Osteocyte (in vitro differentiated cells): ENCODE data around the gene TGFBR1. TPM values are rescaled to one million over a fixed set of nuclear protein-coding genes. Genes with fewer than 3 reads are reported as not detected.

ENCODE experiments used
- DNase-seq: peaks from one replicate; pipeline ENCODE4 v3.0.0; 2021; ENCODE audit warnings: mixed read lengths; ENCODE audit not compliant: unreplicated experiment; ENCODE audit errors: extremely low spot score
- H3K27ac Mint-ChIP-seq: one replicate; pipeline ENCODE4 v1.8.0; 2021; ENCODE audit warnings: mild to moderate bottlenecking, mixed read lengths; ENCODE audit not compliant: unreplicated experiment
- H3K27me3 Mint-ChIP-seq: one replicate; pipeline ENCODE4 v1.8.0; 2021; ENCODE audit warnings: mixed read lengths; ENCODE audit not compliant: unreplicated experiment
- H3K36me3 Mint-ChIP-seq: one replicate; pipeline ENCODE4 v1.8.0; 2021; ENCODE audit warnings: mixed read lengths; ENCODE audit not compliant: unreplicated experiment
- H3K4me1 Mint-ChIP-seq: one replicate; pipeline ENCODE4 v1.8.0; 2021; ENCODE audit warnings: mixed read lengths; ENCODE audit not compliant: unreplicated experiment
- H3K4me3 Mint-ChIP-seq: one replicate; pipeline ENCODE4 v1.8.0; 2021; ENCODE audit warnings: mild to moderate bottlenecking, moderate library complexity, mixed read lengths; ENCODE audit not compliant: unreplicated experiment
- H3K9me3 Mint-ChIP-seq: one replicate; pipeline ENCODE4 v1.8.0; 2021; ENCODE audit warnings: mixed read lengths; ENCODE audit not compliant: unreplicated experiment
- CTCF ChIP-seq: fragments of 200-600 bp; sonication (generic); IDR thresholded peaks from 2 replicates; pipeline ENCODE4 v1.5.0; 2021; ENCODE audit warnings: antibody characterized with exemption, mild to moderate bottlenecking, moderate library complexity
- total RNA-seq: library from RNA; stranded (reverse); gene quantifications from 2 replicates; pipeline ENCODE4 v1.2.1, GENCODE V29; 2021

The TGFBR1 gene
- total RNA-seq, 1 donor from 2014 or later, result 56.7 TPM

DNA sequence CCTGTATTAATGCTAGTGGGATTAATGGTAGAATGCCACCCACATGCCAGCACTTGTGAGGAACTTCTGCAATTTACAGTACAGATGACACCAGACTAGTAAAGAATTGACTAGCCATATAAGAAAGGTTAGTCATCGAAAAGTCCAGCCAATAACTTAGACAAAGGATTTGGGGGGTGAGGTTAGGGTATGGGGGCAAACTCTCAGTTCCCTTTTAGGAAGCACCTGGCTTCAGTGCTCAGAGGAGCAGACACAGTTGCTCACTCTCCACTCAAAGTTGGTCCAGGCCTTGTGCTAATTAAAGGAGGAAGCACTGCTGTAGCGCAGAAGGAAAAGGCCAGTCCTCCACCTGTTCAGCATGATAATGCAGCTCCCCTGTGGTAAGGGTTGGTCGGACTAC, 25.2 kb downstream of the TGFBR1 start:
- DNase-seq, result no peak
- no peak overlapping the region for H3K4me3 Mint-ChIP-seq
- H3K27ac Mint-ChIP-seq, result no peak overlapping the region
- H3K27me3 Mint-ChIP-seq, result no peaks in the 10 kb centered on the region
- peaks cover 2% of the 10 kb centered on the region for H3K36me3 Mint-ChIP-seq
- no peaks in the 10 kb centered on the region for H3K9me3 Mint-ChIP-seq
- H3K4me1 Mint-ChIP-seq, result peaks cover 10% of the 10 kb centered on the region
- no peak for TF ChIP-seq CTCF

DNA sequence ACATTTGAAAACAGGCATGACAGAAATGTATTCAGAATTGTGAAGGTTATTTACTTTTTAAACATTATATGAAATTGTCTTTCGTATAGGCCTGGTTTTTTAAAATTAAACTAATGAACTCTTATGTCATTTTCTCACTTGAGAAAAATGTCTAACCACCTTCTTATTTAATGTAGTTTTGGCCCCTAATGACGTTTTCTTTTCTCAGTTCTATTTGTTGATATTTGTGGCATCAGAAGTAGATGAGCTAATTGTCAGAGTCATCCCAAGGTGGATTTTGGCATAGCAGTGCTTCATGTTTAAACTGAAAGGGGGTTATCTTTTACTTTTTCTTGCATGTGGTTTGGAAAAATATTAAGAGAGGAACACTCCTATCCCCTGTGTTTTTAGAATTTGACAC, 28.2 kb downstream of the TGFBR1 start:
- H3K9me3 Mint-ChIP-seq, result no peaks in the 10 kb centered on the region
- H3K4me1 Mint-ChIP-seq, result no peaks in the 10 kb centered on the region
- no peak overlapping the region for H3K4me3 Mint-ChIP-seq
- no peak for TF ChIP-seq CTCF
- no peak for DNase-seq
- H3K27me3 Mint-ChIP-seq, result no peaks in the 10 kb centered on the region
- H3K36me3 Mint-ChIP-seq, result peaks cover 14% of the 10 kb centered on the region
- H3K27ac Mint-ChIP-seq, result no peak overlapping the region

- no peak overlapping the region for H3K27ac Mint-ChIP-seq
- H3K36me3 Mint-ChIP-seq, result peaks cover 27% of the 10 kb centered on the region
- no peaks in the 10 kb centered on the region for H3K27me3 Mint-ChIP-seq
- DNase-seq, result no peak
- no peak for TF ChIP-seq CTCF
- peaks cover 2% of the 10 kb centered on the region for H3K4me1 Mint-ChIP-seq
- no peaks in the 10 kb centered on the region for H3K9me3 Mint-ChIP-seq
- H3K4me3 Mint-ChIP-seq, result no peak overlapping the region
Observed at GRCh38 chr9:99134893-99135341, 30.0 kb downstream of the TGFBR1 start.

GRCh38 chr9:99135456-99135855, 30.5 kb downstream of the TGFBR1 start:
- Mint-ChIP-seq H3K27ac (no peak overlapping the region), H3K27me3 (no peaks in the 10 kb centered on the region), H3K4me3 (no peak overlapping the region), H3K9me3 (no peaks in the 10 kb centered on the region), H3K36me3 (peaks cover 28% of the 10 kb centered on the region), H3K4me1 (peaks cover 3% of the 10 kb centered on the region)
- DNase-seq, result no peak
- TF ChIP-seq CTCF, result no peak

DNA sequence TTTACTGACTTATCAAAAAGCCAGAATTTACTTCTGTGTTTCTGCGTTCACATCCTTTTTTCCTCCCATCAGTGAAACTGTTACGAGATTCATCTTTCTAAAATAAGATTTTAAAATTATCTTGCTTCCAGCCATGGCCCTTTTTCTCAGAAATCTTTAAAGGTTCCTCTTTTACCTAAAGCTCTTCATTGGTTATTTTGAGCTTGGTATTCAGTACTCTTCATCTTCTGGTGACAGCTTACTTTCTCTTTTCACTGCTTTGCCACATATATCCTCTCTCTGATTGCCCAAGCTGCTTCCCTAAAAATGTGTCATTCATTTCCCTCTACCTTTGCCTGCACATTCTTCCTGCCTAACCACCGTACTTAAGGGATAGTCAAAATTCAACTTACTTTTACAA, 32.3 kb downstream of the TGFBR1 start:
- Mint-ChIP-seq H3K4me1 (peaks cover 5% of the 10 kb centered on the region), H3K9me3 (no peaks in the 10 kb centered on the region), H3K27me3 (no peaks in the 10 kb centered on the region), H3K27ac (no peak overlapping the region), H3K4me3 (no peak overlapping the region), H3K36me3 (peaks cover 32% of the 10 kb centered on the region)
- no peak for TF ChIP-seq CTCF
- no peak for DNase-seq
